ENCODE data around the gene ANKDD1B.

ANKDD1B gene

DNA sequence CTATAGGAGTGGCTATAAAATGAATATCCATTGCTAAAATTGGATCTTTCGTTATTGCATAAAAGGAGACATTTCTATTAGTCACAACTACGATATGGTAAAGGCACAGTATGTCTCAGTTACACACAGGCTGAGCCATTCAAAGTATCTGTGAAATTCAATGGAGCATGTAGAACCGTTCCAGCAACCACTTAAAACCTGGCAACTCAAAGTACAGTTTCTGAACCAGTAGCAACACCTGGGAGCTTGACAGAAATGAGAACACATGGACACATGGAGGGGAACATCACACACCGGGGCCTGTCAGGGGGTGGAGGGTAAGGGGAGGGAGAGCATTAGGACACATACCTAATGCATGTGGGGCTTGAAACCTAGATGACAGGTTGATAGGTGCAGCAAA lies 90.6 kb downstream of the ANKDD1B start:
- H3K4me3 ChIP-seq (replicated peaks in 1 of 2; ENCODE audit: low read depth in 2 of 2, low read length in 2 of 2) = no peak overlapping the region
- DNase-seq (ENCODE audit: low read depth in 2 of 2) = no peak
- TF ChIP-seq, protein P1, sequence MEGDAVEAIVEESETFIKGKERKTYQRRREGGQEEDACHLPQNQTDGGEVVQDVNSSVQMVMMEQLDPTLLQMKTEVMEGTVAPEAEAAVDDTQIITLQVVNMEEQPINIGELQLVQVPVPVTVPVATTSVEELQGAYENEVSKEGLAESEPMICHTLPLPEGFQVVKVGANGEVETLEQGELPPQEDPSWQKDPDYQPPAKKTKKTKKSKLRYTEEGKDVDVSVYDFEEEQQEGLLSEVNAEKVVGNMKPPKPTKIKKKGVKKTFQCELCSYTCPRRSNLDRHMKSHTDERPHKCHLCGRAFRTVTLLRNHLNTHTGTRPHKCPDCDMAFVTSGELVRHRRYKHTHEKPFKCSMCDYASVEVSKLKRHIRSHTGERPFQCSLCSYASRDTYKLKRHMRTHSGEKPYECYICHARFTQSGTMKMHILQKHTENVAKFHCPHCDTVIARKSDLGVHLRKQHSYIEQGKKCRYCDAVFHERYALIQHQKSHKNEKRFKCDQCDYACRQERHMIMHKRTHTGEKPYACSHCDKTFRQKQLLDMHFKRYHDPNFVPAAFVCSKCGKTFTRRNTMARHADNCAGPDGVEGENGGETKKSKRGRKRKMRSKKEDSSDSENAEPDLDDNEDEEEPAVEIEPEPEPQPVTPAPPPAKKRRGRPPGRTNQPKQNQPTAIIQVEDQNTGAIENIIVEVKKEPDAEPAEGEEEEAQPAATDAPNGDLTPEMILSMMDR (IDR thresholded peaks at IDR 0.05; ENCODE audit: low read depth, low read length) = no peak

- TF ChIP-seq, protein P1 (IDR thresholded peaks at IDR 0.05; ENCODE audit: low read depth, low read length) = no peak
- no peak overlapping the region for H3K4me3 ChIP-seq (replicated peaks in 1 of 2; ENCODE audit: low read depth in 2 of 2, low read length in 2 of 2)
- DNase-seq (ENCODE audit: low read depth in 2 of 2) = no peak
These were observed 94.8 kb downstream of the ANKDD1B start for GRCh38 chr5:75706016-75706415.

GRCh38 chr5:75706775-75707174 lies 95.5 kb downstream of the ANKDD1B start:
- TF ChIP-seq, protein P1 (IDR thresholded peaks at IDR 0.05; ENCODE audit: low read depth, low read length) = no peak
- no peak for DNase-seq (ENCODE audit: low read depth in 2 of 2)
- no peak overlapping the region for H3K4me3 ChIP-seq (replicated peaks in 1 of 2; ENCODE audit: low read depth in 2 of 2, low read length in 2 of 2)

DNA sequence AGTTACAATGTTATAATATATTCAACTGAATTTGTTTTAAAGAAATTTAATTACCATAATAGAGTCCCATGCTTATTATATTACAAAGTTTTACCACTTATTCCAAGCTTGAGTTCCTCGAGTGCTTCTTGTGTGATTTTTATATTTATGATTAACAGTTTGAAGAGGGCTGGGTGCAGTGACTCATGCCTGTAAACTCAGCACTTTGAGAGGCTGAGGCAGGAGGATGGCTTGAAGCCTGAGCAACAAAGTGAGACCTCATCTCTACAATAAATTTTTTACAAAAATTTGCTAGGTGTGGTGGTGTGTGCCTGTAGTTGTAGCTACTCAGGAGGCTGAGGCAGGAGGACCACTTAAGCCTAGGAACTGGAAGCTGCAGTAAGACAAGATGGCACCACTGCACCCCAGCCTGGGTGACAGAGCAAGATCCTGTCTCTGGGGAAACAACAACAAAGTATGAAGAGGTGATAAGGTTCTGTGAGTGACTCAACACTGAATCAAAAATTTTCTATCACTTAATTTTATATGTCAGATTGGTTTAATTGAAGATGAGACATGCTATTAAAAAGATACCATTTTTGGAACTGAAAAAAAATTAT lies 96.8 kb downstream of the ANKDD1B start:
- TF ChIP-seq, protein P1 (IDR thresholded peaks at IDR 0.05; ENCODE audit: low read depth, low read length) = no peak
- no peak overlapping the region for H3K4me3 ChIP-seq (replicated peaks in 1 of 2; ENCODE audit: low read depth in 2 of 2, low read length in 2 of 2)
- DNase-seq (ENCODE audit: low read depth in 2 of 2) = peak in 1 of 2 donors; percentile 18

GRCh38 chr5:75710637-75711036 lies 99.4 kb downstream of the ANKDD1B start:
- no peak for DNase-seq (ENCODE audit: low read depth in 2 of 2)
- H3K4me3 ChIP-seq (replicated peaks in 1 of 2; ENCODE audit: low read depth in 2 of 2, low read length in 2 of 2) = no peak overlapping the region
- TF ChIP-seq, protein P1 (IDR thresholded peaks at IDR 0.05; ENCODE audit: low read depth, low read length) = no peak

DNA sequence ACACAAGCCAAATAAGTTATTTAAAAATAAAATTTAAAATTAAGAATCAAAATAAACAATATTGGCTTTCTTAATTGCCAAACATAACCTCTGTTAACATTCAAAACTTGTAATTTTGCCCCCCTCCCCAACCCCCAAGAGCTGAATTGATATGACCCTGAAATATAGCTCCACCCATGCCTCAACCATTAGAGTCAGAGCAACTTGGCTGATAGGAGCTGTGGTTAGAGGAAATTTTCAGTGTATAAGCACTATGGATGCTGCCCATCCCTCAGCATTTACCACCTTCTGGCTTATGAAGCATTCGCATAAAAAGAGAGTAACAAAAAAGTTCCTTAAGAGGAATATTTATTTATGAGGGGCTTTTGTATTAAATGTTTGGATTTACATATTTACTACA lies 99.9 kb downstream of the ANKDD1B start:
- TF ChIP-seq, protein P1 (IDR thresholded peaks at IDR 0.05; ENCODE audit: low read depth, low read length) = no peak

DNA sequence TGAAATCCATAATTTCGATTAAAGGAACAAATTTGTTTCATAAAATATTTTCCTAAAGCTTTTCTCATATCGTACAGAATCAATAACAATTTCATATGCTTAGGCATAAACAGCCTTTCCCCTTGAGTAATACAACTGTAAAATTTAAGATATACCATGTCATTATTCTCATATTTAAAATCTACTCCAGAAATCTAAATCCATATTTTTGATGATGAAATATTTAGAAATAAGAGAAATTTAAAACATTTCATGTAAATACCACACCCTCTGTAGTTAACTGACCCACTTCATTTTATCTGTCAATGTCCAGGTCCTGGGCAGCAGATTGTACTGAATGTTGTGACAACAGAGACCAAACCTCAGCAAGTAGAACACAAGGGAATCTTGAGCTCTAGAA lies 100.8 kb downstream of the ANKDD1B start:
- DNase-seq (ENCODE audit: low read depth in 2 of 2) = no peak
- H3K4me3 ChIP-seq (replicated peaks in 1 of 2; ENCODE audit: low read depth in 2 of 2, low read length in 2 of 2) = no peak overlapping the region
- TF ChIP-seq, protein P1 (IDR thresholded peaks at IDR 0.05; ENCODE audit: low read depth, low read length) = no peak

More for the DNA sequence above, 99.9 kb downstream of the ANKDD1B start:
- H3K4me3 ChIP-seq (replicated peaks in 1 of 2; ENCODE audit: low read depth in 2 of 2, low read length in 2 of 2) = no peak overlapping the region
- DNase-seq (ENCODE audit: low read depth in 2 of 2) = no peak
